Stimulated activated CD4-positive, alpha-beta T cell treated with anti-CD3 and anti-CD28 coated beads, Interleukin-2, amount 100 ng/mL, for 24 hours (primary cell): Measurements from ENCODE around the gene TNRC6A.
A peak's percentile ranks its signal among the peaks of the same experiment; 100 is the strongest.
"Not testable (repeated sequence)": the region's sequence is repeated elsewhere in the genome, so short reads cannot be mapped to it uniquely, and the experiment has no call there.

Source experiments
- DNase-seq, 2 donors: peaks; one replicate each; pipeline ENCODE4 v3.0.0-alpha.2; 2020

TNRC6A gene

GRCh38 chr16:24846548-24847357 is 117.3 kb downstream of the TNRC6A start:
- DNase-seq: no peak

GRCh38 chr16:24847358-24847664 is 117.9 kb downstream of the TNRC6A start:
- no peak for DNase-seq

GRCh38 chr16:24848065-24848464 is 118.6 kb downstream of the TNRC6A start:
- no peak for DNase-seq

- no peak for DNase-seq
Observed at GRCh38 chr16:24849641-24850040, 120.2 kb downstream of the TNRC6A start.

- DNase-seq: no peak
Observed at GRCh38 chr16:24850289-24850938, 121.0 kb downstream of the TNRC6A start.

GRCh38 chr16:24851700-24852099 is 122.2 kb downstream of the TNRC6A start:
- peak in 1 of 2 donors; percentile 38 for DNase-seq

GRCh38 chr16:24852281-24852721 is 122.8 kb downstream of the TNRC6A start:
- no peak for DNase-seq

GRCh38 chr16:24853169-24853824 is 123.8 kb downstream of the TNRC6A start:
- no peak for DNase-seq

GRCh38 chr16:24853830-24854229 is 124.4 kb downstream of the TNRC6A start:
- no peak for DNase-seq

- no peak for DNase-seq
Observed at GRCh38 chr16:24854607-24855171, 125.2 kb downstream of the TNRC6A start.

- no peak for DNase-seq
Observed at GRCh38 chr16:24855678-24856077, 126.2 kb downstream of the TNRC6A start.

GRCh38 chr16:24856871-24857270 is 127.4 kb downstream of the TNRC6A start:
- not testable (repeated sequence) for DNase-seq

GRCh38 chr16:24858219-24859041 is 129.0 kb downstream of the TNRC6A start:
- peak; percentile 56 to 66 for DNase-seq

- no peak for DNase-seq
Observed at GRCh38 chr16:24861461-24861860, 132.0 kb downstream of the TNRC6A start.

GRCh38 chr16:24863582-24864437 is 134.4 kb downstream of the TNRC6A start:
- DNase-seq: no peak

GRCh38 chr16:24869033-24869432 is 139.6 kb downstream of the TNRC6A start:
- no peak for DNase-seq

GRCh38 chr16:24871891-24872290 is 142.4 kb downstream of the TNRC6A start:
- no peak for DNase-seq

- DNase-seq: no peak
Observed at GRCh38 chr16:24873028-24873427, 143.6 kb downstream of the TNRC6A start.

GRCh38 chr16:24875466-24875865 is 146.0 kb downstream of the TNRC6A start:
- DNase-seq: no peak
